Calu3 (cell line): Measurements from ENCODE around the gene COL24A1. TPM values are rescaled to one million over a fixed set of nuclear protein-coding genes. Genes with fewer than 3 reads are reported as not detected.

Experiments
- BruUV-seq: library from RNA; stranded (reverse); fragments of 400-500 nt; replicated peaks from 2 replicates; lab custom pipeline; 2021; lab: Mats Ljungman, UMichigan
- CTCF ChIA-PET: fragments of 300-600 bp; sonication (Branson Sonifier 250); formaldehyde crosslinking; loops from one replicate; lab custom pipeline; 2022; ENCODE audit warnings: antibody characterized with exemption; lab: Charles Lee
- DNase-seq: peaks from one replicate; pipeline ENCODE4 v3.0.0; 2022
- H3K27ac Mint-ChIP-seq: one replicate; pipeline ENCODE4 v1.8.0; 2022; ENCODE audit warnings: mixed read lengths; ENCODE audit not compliant: unreplicated experiment
- H3K27me3 Mint-ChIP-seq: one replicate; pipeline ENCODE4 v1.8.0; 2022; ENCODE audit warnings: mixed read lengths; ENCODE audit not compliant: unreplicated experiment
- H3K36me3 Mint-ChIP-seq: one replicate; pipeline ENCODE4 v1.8.0; 2022; ENCODE audit warnings: mild to moderate bottlenecking, moderate library complexity, mixed read lengths; ENCODE audit not compliant: insufficient read depth, unreplicated experiment
- H3K4me1 Mint-ChIP-seq: one replicate; pipeline ENCODE4 v1.8.0; 2022; ENCODE audit warnings: mild to moderate bottlenecking, low read depth, mixed read lengths; ENCODE audit not compliant: unreplicated experiment
- H3K4me3 Mint-ChIP-seq: one replicate; pipeline ENCODE4 v1.8.0; 2022; ENCODE audit warnings: mild to moderate bottlenecking, low read depth, moderate library complexity, mixed read lengths; ENCODE audit not compliant: unreplicated experiment
- H3K9me3 Mint-ChIP-seq: one replicate; pipeline ENCODE4 v1.8.0; 2022; ENCODE audit warnings: low read depth, mixed read lengths; ENCODE audit not compliant: unreplicated experiment
- intact Hi-C: fragments of 100-400 bp; cut with micrococcal nuclease; formaldehyde crosslinking; loops from one replicate; pipeline ENCODE4 v1.10.0; 2022; ENCODE audit not compliant: unreplicated experiment
- total RNA-seq: library from RNA; stranded (reverse); gene quantifications from 2 replicates; pipeline ENCODE4 v1.2.3, GENCODE V29; 2022
- TF ChIP-seq, protein P1 (sequence below): fragments of 200-600 bp; IDR thresholded peaks from one replicate; pipeline ENCODE4 v1.8.0; 2022; ENCODE audit warnings: antibody characterized with exemption; ENCODE audit not compliant: unreplicated experiment

The COL24A1 gene
- total RNA-seq, 1 experiment from 2014 or later, result not detected

DNA sequence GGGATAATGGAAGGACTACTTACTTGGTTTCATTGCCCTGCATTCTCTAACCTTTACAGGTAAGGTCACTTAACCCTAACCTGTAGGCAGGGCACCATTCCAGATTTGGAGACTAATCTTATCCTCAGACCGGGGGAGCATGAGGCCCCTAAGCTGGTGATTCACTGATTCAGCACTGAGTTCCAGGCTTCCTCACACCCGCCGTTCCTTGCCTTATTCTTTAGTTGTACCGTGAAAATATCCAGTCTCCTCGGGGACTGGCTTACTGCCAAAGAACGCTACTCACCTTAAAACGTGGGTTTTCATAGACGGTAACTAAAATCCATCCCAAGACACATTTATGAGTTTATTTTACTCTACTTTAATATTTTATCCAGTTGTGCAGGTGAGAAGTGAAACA lies 44.3 kb upstream of the COL24A1 start:
- no peak for DNase-seq
- CTCF ChIA-PET, result interaction anchor here (0.7 kb wide), 1 partner anchor 835 kb away, joined by 3 read pairs; no protein-coding TSS in a partner anchor
- H3K4me3 Mint-ChIP-seq, result no peak overlapping the region
- no peaks in the 10 kb centered on the region for H3K27me3 Mint-ChIP-seq
- BruUV-seq, result no TSS peak
- no peak overlapping the region for H3K27ac Mint-ChIP-seq
- H3K36me3 Mint-ChIP-seq, result no peaks in the 10 kb centered on the region
- H3K4me1 Mint-ChIP-seq, result no peaks in the 10 kb centered on the region
- H3K9me3 Mint-ChIP-seq, result no peaks in the 10 kb centered on the region
- TF ChIP-seq, protein P1, sequence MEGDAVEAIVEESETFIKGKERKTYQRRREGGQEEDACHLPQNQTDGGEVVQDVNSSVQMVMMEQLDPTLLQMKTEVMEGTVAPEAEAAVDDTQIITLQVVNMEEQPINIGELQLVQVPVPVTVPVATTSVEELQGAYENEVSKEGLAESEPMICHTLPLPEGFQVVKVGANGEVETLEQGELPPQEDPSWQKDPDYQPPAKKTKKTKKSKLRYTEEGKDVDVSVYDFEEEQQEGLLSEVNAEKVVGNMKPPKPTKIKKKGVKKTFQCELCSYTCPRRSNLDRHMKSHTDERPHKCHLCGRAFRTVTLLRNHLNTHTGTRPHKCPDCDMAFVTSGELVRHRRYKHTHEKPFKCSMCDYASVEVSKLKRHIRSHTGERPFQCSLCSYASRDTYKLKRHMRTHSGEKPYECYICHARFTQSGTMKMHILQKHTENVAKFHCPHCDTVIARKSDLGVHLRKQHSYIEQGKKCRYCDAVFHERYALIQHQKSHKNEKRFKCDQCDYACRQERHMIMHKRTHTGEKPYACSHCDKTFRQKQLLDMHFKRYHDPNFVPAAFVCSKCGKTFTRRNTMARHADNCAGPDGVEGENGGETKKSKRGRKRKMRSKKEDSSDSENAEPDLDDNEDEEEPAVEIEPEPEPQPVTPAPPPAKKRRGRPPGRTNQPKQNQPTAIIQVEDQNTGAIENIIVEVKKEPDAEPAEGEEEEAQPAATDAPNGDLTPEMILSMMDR, result no peak
- intact Hi-C loops, result no loop called here

- no TSS peak for BruUV-seq
- H3K9me3 Mint-ChIP-seq, result no peaks in the 10 kb centered on the region
- TF ChIP-seq, protein P1, result no peak
- no peak overlapping the region for H3K27ac Mint-ChIP-seq
- no peak for DNase-seq
- H3K4me3 Mint-ChIP-seq, result no peak overlapping the region
- no peaks in the 10 kb centered on the region for H3K36me3 Mint-ChIP-seq
- peaks cover 14% of the 10 kb centered on the region for H3K27me3 Mint-ChIP-seq
- CTCF ChIA-PET, result no interaction called here
- H3K4me1 Mint-ChIP-seq, result no peaks in the 10 kb centered on the region
- intact Hi-C loops, result no loop called here
Observed at GRCh38 chr1:86197206-86197855, 40.8 kb upstream of the COL24A1 start.

GRCh38 chr1:86195281-86195680 lies 38.7 kb upstream of the COL24A1 start:
- H3K27ac Mint-ChIP-seq, result no peak overlapping the region
- TF ChIP-seq, protein P1, result no peak
- DNase-seq, result no peak
- BruUV-seq, result no TSS peak
- H3K4me3 Mint-ChIP-seq, result no peak overlapping the region
- no peaks in the 10 kb centered on the region for H3K4me1 Mint-ChIP-seq
- no peaks in the 10 kb centered on the region for H3K36me3 Mint-ChIP-seq
- peaks cover 25% of the 10 kb centered on the region for H3K27me3 Mint-ChIP-seq
- H3K9me3 Mint-ChIP-seq, result no peaks in the 10 kb centered on the region
- intact Hi-C loops, result no loop called here
- CTCF ChIA-PET, result interaction anchor here (1.2 kb wide), 1 partner anchor 26 kb away, joined by 3 read pairs; no protein-coding TSS in a partner anchor

DNA sequence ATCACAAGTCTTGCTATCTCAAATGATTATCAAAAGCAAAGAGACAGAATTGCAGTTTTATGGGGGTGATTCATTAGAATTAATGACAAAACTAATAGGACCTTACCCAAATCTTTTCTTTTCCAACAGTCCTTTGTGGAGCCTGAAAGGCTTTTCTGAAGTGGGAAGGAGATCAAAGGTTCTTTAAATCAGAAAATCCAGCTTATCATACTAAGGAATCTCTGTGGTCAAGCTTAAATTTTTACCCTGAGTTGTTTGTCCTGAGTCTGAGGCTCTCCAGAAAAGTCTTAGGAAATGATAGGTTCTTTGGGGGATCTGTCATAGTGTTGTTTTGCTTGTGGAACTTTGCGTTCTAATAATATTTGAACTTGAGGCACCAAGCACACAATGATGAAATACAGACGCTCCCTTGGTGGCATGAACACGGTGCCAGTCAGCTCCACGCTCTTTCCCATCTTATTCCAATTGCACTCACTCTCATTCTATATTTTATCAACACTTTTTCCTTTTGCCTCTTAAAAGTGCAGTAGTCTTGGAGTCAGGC lies 38.0 kb upstream of the COL24A1 start:
- Mint-ChIP-seq H3K4me1 (no peaks in the 10 kb centered on the region), H3K27me3 (peaks cover 25% of the 10 kb centered on the region), H3K27ac (no peak overlapping the region), H3K36me3 (no peaks in the 10 kb centered on the region), H3K4me3 (no peak overlapping the region), H3K9me3 (no peaks in the 10 kb centered on the region)
- no TSS peak for BruUV-seq
- CTCF ChIA-PET, result interaction anchor here (1.2 kb wide), 1 partner anchor 25 kb away, joined by 3 read pairs; no protein-coding TSS in a partner anchor
- intact Hi-C loops, result no loop called here
- TF ChIP-seq, protein P1, result no peak
- no peak for DNase-seq
